HG02938 (cell line): Measurements from ENCODE around the gene HORMAD2.
"Not testable (repeated sequence)": the region's sequence is repeated elsewhere in the genome, so short reads cannot be mapped to it uniquely, and the experiment has no call there.

Source experiments
- ATAC-seq: cut with Tn5 transposase; IDR thresholded peaks from one replicate; pipeline ENCODE4 v1.9.1; 2021; ENCODE audit warnings: mild to moderate bottlenecking, moderate library complexity; ENCODE audit not compliant: unreplicated experiment

HORMAD2 gene

GRCh38 chr22:30187094-30187493 is 106.8 kb downstream of the HORMAD2 start:
- ATAC-seq = no peak

GRCh38 chr22:30187529-30188407 is 107.5 kb downstream of the HORMAD2 start:
- no peak for ATAC-seq

- no peak for ATAC-seq
These were observed 108.6 kb downstream of the HORMAD2 start for GRCh38 chr22:30188911-30189310.

GRCh38 chr22:30190574-30190973 is 110.3 kb downstream of the HORMAD2 start:
- ATAC-seq = no peak

- ATAC-seq = no peak
These were observed 110.9 kb downstream of the HORMAD2 start for GRCh38 chr22:30191040-30191701.

GRCh38 chr22:30192427-30192826 is 112.2 kb downstream of the HORMAD2 start:
- ATAC-seq = no peak

- ATAC-seq = no peak
These were observed 112.9 kb downstream of the HORMAD2 start for GRCh38 chr22:30193031-30193775.

GRCh38 chr22:30195245-30196140 is 115.2 kb downstream of the HORMAD2 start:
- ATAC-seq = no peak

- no peak for ATAC-seq
These were observed 116.0 kb downstream of the HORMAD2 start for GRCh38 chr22:30196141-30196879.

- ATAC-seq = no peak
These were observed 116.6 kb downstream of the HORMAD2 start for GRCh38 chr22:30196880-30197336.

- no peak for ATAC-seq
These were observed 117.1 kb downstream of the HORMAD2 start for GRCh38 chr22:30197389-30197788.

GRCh38 chr22:30198152-30198825 is 118.0 kb downstream of the HORMAD2 start:
- no peak for ATAC-seq

- no peak for ATAC-seq
These were observed 118.7 kb downstream of the HORMAD2 start for GRCh38 chr22:30198921-30199320.

- ATAC-seq = not testable (repeated sequence)
These were observed 120.6 kb downstream of the HORMAD2 start for GRCh38 chr22:30200905-30201304.

GRCh38 chr22:30201945-30202344 is 121.7 kb downstream of the HORMAD2 start:
- no peak for ATAC-seq

GRCh38 chr22:30202531-30203006 is 122.3 kb downstream of the HORMAD2 start:
- no peak for ATAC-seq

- ATAC-seq = no peak
These were observed 123.9 kb downstream of the HORMAD2 start for GRCh38 chr22:30204015-30204741.

GRCh38 chr22:30204742-30205111 is 124.5 kb downstream of the HORMAD2 start:
- ATAC-seq = no peak
